ENCODE data around the gene TNFAIP3.

DNA sequence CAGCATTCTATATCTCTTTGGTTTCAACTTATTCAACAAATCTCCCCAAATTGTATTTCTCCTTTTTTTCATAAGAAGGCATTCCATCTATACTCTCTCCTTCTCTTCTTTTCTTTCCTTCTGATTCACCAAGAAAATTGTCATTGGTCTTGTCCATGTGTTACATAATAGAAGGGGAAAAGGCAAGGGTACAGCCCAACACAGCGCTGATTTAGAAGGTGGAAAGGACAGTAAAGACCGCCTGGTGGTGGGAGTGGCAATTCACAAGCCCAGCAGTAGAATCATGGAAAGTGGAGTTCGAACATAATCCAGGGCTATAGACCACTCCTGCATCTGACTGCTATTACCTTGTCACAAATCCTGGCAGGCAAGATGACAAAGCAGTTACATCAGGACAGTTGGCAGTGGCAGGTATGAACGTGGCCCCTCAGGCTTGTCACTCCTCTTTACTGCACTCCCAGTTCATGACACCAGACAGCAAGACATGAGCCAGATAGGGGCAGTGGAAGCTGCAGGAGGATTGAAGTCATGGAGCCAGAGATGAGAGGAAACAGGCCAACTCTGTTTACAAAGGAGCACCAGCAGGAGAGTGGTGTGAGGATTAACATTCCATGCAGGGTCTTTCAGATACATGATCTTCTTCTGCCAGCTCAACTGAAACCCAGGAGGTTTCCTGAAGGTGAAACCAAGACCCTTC, 2.1 kb upstream of the TNFAIP3 start:
- TF ChIP-seq, protein P1, sequence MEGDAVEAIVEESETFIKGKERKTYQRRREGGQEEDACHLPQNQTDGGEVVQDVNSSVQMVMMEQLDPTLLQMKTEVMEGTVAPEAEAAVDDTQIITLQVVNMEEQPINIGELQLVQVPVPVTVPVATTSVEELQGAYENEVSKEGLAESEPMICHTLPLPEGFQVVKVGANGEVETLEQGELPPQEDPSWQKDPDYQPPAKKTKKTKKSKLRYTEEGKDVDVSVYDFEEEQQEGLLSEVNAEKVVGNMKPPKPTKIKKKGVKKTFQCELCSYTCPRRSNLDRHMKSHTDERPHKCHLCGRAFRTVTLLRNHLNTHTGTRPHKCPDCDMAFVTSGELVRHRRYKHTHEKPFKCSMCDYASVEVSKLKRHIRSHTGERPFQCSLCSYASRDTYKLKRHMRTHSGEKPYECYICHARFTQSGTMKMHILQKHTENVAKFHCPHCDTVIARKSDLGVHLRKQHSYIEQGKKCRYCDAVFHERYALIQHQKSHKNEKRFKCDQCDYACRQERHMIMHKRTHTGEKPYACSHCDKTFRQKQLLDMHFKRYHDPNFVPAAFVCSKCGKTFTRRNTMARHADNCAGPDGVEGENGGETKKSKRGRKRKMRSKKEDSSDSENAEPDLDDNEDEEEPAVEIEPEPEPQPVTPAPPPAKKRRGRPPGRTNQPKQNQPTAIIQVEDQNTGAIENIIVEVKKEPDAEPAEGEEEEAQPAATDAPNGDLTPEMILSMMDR (IDR thresholded peaks at IDR 0.05; ENCODE audit: borderline replicate concordance, extremely low read depth, low read length, poor library complexity, severe bottlenecking): no peak
- no peak for TF ChIP-seq EZH2 (IDR thresholded peaks at IDR 0.05; ENCODE audit: borderline replicate concordance, low read depth, low read length, severe bottlenecking)
